HEK293 (cell line): ENCODE data around the gene MISP3.

Experiments
- ZNF223 ChIP-seq: fragments of 450-650 bp; formaldehyde crosslinking; IDR thresholded peaks from 2 replicates; pipeline ENCODE4 v1.5.1; 2016; ENCODE audit warnings: missing biosample characterization, missing genetic modification characterization
- ZNF24 ChIP-seq: fragments of 450-650 bp; formaldehyde crosslinking; IDR thresholded peaks from 2 replicates; pipeline ENCODE4 v1.5.1; 2016; ENCODE audit warnings: missing biosample characterization, missing genetic modification characterization
- ZNF274 ChIP-seq, 2 experiments: fragments of 200-500 bp in 1 of 2; fragments of 450-650 bp in 1 of 2; sonication (Bioruptor generic) in 1 of 2; formaldehyde crosslinking in 1 of 2; IDR thresholded peaks; 2 replicates each; pipeline versions ENCODE4 v1.5.1 to v1.6.1; 2014 to 2016; ENCODE audit warnings: borderline replicate concordance in 1 of 2, inconsistent platforms in 1 of 2, low read length in 1 of 2, missing biosample characterization in 1 of 2, missing genetic modification characterization in 1 of 2
- ZNF626 ChIP-seq: fragments of 450-650 bp; sonication (Bioruptor Pico); formaldehyde crosslinking; IDR thresholded peaks from 2 replicates; pipeline ENCODE4 v1.5.1; 2018; ENCODE audit warnings: missing biosample characterization, missing genetic modification characterization, inconsistent platforms
- ZSCAN23 ChIP-seq: fragments of 450-650 bp; formaldehyde crosslinking; IDR thresholded peaks from 2 replicates; pipeline ENCODE4 v1.5.1; 2016; ENCODE audit warnings: missing biosample characterization, missing genetic modification characterization
- TF ChIP-seq, protein P1 (sequence below): fragments of 450-650 bp; formaldehyde crosslinking; IDR thresholded peaks from 2 replicates; pipeline ENCODE4 v1.5.1; 2016; ENCODE audit warnings: missing biosample characterization, missing genetic modification characterization
- TF ChIP-seq, protein P2 (sequence below): fragments of 450-650 bp; formaldehyde crosslinking; IDR thresholded peaks from 2 replicates; pipeline ENCODE4 v1.5.1; 2017; ENCODE audit warnings: missing biosample characterization, missing genetic modification characterization
- TF ChIP-seq, protein P3 (sequence below): fragments of 450-650 bp; formaldehyde crosslinking; IDR thresholded peaks from 2 replicates; pipeline ENCODE4 v1.5.0; 2017; ENCODE audit warnings: missing biosample characterization, missing genetic modification characterization, borderline replicate concordance

DNA sequence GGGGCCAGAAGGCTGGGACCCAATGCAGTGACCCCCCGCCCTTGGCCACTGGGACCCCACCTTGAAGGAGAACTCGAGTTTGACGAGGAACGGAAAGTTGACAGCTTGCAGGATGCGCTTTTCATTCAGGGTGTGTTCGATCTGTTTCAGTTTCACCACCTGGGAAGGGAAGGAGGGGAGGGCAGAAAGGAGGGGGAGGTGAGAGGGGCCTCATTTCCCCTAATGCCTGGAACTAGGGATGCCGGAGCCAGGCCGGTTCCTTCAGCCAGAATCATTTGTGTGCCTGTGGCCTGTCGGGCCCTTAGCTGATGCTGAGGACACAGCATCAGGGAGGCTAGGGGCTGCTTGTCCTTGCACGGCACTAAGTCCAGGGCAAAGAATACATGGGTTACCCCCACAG, 30.2 kb downstream of the MISP3 start:
- TF ChIP-seq, protein P1, sequence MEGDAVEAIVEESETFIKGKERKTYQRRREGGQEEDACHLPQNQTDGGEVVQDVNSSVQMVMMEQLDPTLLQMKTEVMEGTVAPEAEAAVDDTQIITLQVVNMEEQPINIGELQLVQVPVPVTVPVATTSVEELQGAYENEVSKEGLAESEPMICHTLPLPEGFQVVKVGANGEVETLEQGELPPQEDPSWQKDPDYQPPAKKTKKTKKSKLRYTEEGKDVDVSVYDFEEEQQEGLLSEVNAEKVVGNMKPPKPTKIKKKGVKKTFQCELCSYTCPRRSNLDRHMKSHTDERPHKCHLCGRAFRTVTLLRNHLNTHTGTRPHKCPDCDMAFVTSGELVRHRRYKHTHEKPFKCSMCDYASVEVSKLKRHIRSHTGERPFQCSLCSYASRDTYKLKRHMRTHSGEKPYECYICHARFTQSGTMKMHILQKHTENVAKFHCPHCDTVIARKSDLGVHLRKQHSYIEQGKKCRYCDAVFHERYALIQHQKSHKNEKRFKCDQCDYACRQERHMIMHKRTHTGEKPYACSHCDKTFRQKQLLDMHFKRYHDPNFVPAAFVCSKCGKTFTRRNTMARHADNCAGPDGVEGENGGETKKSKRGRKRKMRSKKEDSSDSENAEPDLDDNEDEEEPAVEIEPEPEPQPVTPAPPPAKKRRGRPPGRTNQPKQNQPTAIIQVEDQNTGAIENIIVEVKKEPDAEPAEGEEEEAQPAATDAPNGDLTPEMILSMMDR (tag by site-specific recombination): no peak
- TF ChIP-seq, protein P2, sequence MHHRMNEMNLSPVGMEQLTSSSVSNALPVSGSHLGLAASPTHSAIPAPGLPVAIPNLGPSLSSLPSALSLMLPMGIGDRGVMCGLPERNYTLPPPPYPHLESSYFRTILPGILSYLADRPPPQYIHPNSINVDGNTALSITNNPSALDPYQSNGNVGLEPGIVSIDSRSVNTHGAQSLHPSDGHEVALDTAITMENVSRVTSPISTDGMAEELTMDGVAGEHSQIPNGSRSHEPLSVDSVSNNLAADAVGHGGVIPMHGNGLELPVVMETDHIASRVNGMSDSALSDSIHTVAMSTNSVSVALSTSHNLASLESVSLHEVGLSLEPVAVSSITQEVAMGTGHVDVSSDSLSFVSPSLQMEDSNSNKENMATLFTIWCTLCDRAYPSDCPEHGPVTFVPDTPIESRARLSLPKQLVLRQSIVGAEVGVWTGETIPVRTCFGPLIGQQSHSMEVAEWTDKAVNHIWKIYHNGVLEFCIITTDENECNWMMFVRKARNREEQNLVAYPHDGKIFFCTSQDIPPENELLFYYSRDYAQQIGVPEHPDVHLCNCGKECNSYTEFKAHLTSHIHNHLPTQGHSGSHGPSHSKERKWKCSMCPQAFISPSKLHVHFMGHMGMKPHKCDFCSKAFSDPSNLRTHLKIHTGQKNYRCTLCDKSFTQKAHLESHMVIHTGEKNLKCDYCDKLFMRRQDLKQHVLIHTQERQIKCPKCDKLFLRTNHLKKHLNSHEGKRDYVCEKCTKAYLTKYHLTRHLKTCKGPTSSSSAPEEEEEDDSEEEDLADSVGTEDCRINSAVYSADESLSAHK (tag by site-specific recombination): no peak
- TF ChIP-seq ZNF274 (IDR thresholded peaks at IDR 0.05; ENCODE audit: low read length) (no peak), ZNF274 (tag by site-specific recombination; IDR thresholded peaks at IDR 0.05; ENCODE audit: borderline replicate concordance) (no peak), ZSCAN23 (tag by site-specific recombination) (no peak), ZNF626 (tag by site-specific recombination) (no peak), ZNF24 (tag by site-specific recombination) (no peak), ZNF223 (tag by site-specific recombination) (no peak)
- TF ChIP-seq, protein P3, sequence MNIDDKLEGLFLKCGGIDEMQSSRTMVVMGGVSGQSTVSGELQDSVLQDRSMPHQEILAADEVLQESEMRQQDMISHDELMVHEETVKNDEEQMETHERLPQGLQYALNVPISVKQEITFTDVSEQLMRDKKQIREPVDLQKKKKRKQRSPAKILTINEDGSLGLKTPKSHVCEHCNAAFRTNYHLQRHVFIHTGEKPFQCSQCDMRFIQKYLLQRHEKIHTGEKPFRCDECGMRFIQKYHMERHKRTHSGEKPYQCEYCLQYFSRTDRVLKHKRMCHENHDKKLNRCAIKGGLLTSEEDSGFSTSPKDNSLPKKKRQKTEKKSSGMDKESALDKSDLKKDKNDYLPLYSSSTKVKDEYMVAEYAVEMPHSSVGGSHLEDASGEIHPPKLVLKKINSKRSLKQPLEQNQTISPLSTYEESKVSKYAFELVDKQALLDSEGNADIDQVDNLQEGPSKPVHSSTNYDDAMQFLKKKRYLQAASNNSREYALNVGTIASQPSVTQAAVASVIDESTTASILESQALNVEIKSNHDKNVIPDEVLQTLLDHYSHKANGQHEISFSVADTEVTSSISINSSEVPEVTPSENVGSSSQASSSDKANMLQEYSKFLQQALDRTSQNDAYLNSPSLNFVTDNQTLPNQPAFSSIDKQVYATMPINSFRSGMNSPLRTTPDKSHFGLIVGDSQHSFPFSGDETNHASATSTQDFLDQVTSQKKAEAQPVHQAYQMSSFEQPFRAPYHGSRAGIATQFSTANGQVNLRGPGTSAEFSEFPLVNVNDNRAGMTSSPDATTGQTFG (tag by site-specific recombination): no peak
